Measurements from ENCODE around the gene ZNF276.

- TF ChIP-seq CTCF (IDR thresholded peaks at IDR 0.05), result no peak
- TF ChIP-seq POLR2AphosphoS5 (IDR thresholded peaks at IDR 0.05), result no peak
Measured at GRCh38 chr16:89729863-89730593, 8.7 kb downstream of the ZNF276 start.
